Cardiac atrium fibroblast (primary cell): ENCODE data around the gene METTL26. TPM values are rescaled to one million over a fixed set of nuclear protein-coding genes. Genes with fewer than 3 reads are reported as not detected.

Source experiments
- total RNA-seq: library from RNA; depleted of rRNA; stranded (reverse); fragments of >200 nt; gene quantifications from 2 replicates; pipeline ENCODE4 v1.2.3, GENCODE V29; 2015

The METTL26 gene
- 119 and 170 TPM in 2 replicates for total RNA-seq

DNA sequence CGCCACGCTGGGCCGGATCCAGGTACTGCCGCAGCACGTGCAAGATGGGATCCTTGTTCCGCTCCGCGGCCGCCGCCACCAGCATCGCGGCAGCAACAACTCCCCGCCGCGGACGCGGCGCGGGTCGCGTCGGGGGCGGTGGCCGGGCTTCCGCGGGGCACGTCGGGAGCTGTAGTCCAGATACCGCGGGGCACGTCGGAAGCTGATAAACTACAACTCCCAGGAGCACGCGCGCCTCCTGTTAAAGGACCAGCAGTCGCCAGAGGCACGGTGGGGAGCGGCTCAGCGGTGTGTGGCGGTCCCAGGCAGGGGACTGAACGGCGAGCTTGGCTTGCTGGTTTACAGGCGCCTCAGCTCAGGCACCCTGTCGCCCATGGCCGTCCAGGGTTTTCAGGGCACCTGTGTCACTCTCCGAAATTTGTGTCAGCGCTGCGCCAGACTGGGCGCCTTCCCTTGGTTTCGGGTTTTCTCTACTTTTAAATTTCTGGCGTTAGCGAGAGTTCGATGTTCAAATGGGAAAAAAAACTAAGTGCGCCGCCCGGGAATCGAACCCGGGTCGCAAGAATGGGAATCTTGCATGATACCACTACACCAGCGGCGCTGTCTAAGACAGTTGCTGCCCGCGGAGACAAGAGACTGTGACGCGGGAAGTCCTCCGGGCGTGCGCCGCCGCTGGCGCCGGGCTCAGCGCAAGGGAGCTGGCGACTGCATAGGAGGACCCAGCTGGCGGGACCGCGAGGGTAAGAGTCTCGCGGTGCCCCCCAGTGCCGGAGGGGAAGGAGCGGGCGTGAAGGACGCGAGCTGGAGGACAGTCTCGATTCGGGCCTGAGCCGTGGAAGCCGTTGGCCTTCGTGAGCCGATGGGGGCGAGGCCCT is at the start of gene METTL26:
METTL26 (minus strand) TSS at position 100 of the 875 bp plus-strand sequence; CDS start at position 85, 15 bp downstream.

DNA sequence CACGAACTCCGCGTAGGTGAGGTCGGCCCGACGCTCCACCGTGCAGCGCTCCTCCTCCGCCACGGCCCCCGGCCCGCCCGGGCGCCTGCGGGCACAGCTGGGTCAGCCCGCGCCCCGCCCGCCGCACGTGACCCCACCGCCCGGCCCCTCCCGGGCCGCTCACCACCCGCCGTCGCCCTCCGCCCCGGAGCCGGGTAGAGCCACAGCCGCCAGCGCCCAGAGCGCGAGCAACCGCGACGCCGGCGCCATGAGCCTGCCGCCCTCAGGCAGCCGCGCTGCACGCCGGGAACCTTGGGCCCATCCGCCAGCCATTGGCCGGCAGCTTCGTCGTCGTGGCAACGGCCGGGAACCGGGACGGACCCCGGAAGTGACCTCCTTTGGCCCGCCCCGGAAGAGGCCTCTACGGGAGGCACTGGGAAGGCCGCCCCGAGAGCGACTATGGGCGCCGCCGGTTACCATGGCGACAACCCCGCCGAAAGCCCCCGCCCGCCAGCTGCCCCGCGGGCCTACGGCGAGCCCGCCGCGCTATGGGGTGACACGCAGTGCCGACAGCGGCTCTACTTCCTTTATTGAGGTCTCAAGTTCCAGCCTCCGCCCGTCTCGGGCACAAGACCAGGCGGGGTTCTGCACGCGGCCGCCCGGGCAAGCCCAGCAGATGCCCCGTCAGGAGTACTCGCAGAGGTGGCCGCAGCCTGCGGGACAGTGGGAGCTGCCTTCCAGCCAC is 48.1 kb upstream of the METTL26 start, which contains the start of gene JMJD8:
JMJD8 (minus strand) TSS at position 264 of the 724 bp plus-strand sequence; CDS start at position 249, 15 bp downstream.

GRCh38 chr16:679814-680624 is 43.9 kb upstream of the METTL26 start, which contains the start of gene STUB1:
TSS of gene STUB1 (plus strand) at chr16:680410. CDS start at chr16:680526, 116 bp downstream.

GRCh38 chr16:674968-675883 is 39.1 kb upstream of the METTL26 start, which contains the start of gene RHBDL1:
TSS of gene RHBDL1 (plus strand) at chr16:675671. CDS start at chr16:675791, 120 bp downstream.

DNA sequence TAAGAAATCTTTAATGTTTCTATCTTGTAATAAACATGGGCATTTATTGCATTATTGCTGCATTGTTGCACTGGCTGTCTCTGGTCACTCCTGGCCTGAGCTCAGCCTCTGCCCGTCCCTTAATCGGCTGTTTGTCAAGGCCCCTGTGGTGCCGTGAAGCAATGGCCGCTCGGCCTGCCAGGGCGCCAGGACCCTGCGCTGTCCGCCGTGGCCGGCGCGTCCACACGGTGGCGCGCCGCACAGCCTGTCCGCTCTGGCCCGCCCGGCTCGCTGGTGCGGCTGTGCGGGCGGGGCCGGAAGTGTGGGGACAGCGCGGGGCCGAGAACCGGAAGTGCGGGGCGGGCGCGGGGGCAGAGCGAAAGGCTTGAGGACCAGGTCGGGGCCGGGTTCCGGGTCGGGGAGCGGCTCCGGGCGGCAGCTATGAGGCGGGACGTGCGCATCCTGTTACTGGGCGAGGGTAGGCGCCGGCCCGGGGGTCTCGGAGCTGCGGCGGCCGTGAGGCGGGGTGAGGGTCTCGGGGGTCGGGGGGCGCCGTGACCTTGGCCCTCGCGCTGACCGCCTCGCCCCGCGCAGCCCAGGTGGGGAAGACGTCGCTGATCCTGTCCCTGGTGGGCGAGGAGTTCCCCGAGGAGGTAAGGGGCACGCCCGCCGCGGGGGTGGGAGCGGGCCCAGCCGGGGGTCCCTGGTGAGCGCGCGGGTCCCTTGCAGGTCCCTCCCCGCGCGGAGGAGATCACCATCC is 31.8 kb upstream of the METTL26 start, which contains the start of gene RHOT2:
RHOT2 (plus strand) TSS at position 353 of the 739 bp plus-strand sequence; CDS start at position 421, 68 bp downstream.

DNA sequence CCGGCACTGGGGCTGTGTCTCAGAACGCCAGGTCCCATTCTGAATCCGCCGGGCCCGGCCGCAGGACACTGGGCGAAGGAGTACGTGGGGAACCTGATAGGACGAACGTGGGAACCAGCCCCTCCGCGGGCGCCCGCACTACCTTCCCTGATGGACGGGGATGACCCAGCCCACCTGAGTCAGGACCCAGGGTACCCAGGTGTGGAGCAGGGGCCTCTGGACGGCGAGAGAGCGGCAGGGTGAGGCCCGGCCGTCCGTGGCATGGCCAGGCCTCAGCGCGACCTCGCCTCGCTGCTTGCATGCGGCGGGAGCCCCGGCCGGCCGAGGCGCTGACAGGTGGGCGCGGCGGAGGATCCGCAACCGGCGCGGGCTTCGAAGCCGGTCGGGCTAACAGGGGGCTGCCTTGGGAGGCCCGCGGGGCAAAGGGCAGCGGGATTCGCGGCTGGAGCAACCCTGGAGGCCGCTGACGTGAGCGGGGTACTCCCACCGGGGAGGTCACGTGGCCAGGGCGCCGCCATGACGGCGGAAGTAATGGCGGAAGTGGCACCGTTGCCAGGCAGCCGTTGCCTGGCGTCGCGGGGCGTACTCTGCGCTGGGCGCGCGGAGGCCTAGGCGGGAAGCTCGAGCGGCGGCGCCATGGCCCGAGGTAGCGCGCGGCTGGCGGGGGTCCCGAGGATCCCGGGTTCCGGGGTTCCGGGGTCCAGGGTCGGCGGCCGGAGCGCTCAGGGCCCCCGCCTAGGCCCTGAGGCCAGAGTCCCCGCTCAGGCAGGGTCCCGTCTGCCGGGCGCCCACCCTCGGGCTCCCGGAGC is 12.9 kb upstream of the METTL26 start, which contains the start of gene WDR90:
WDR90 (plus strand) TSS at position 585 of the 809 bp plus-strand sequence; CDS start at position 637, 52 bp downstream.

GRCh38 chr16:641326-642188 is 5.5 kb upstream of the METTL26 start, which contains the start of gene MCRIP2:
TSS of gene MCRIP2 (plus strand) at chr16:641828. CDS start at chr16:641992, 164 bp downstream.

GRCh38 chr16:630815-631405 is 5.2 kb downstream of the METTL26 start, which contains the start of gene WFIKKN1:
TSS of gene WFIKKN1 (plus strand) at chr16:630985. CDS start at chr16:631254, 269 bp downstream.

DNA sequence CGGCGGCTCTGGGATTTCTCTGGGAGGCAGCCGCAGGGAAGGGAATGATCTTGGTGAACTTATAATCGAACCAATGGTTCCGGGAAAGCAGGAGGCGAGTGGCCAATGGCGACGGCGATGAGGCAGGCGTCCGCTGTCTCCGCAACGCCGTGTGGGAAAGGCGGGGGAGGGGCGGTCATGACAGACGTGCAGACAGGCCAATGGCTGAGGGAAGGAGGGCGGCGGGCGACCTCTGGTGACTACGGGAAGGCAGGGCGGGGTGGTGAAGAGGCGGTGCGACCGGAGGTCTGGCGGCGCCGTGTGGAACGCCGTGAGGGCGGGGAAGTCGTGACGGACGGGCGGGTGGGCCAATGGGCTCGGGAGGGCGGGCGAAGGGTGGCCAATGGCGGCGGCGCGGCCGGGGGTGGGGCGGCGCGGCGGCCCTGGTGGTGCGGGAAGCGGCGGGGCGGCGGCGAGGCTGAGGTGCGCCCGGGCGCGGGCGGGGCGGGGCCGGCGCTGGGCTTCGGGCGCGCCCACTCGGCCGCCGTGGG is 46.4 kb downstream of the METTL26 start, which contains the start of gene RAB40C:
RAB40C (plus strand) TSS at position 409 of the 530 bp plus-strand sequence. CDS start 226 bp downstream, outside the sequence.

Other genes with a start within 250 kb of the METTL26 start
- 175 and 182 TPM in 2 replicates for gene NME4, start 239.1 kb downstream of the METTL26 start, total RNA-seq
- gene DECR2, start 234.4 kb downstream of the METTL26 start, total RNA-seq, result 9.6 and 16.8 TPM in 2 replicates
- gene RAB11FIP3, start 210.7 kb downstream of the METTL26 start, total RNA-seq, result 32.1 and 33.0 TPM in 2 replicates
- gene CAPN15, start 108.6 kb downstream of the METTL26 start, total RNA-seq, result 32.9 and 43.7 TPM in 2 replicates
- not detected in 2 replicates for gene PRR35, start 75.9 kb downstream of the METTL26 start, total RNA-seq
- 2.2 and 6.5 TPM in 2 replicates for gene NHLRC4, start 69.3 kb downstream of the METTL26 start, total RNA-seq
- 22.4 and 30.7 TPM in 2 replicates for gene PIGQ, start 66.3 kb downstream of the METTL26 start, total RNA-seq
- 11.6 and 18.6 TPM in 2 replicates for gene RAB40C, start 46.2 kb downstream of the METTL26 start, total RNA-seq
- gene WFIKKN1, start 5.3 kb downstream of the METTL26 start, total RNA-seq, result under 0.01 TPM in 1 of 2 replicates, not detected in the other
- 28.2 and 41.8 TPM in 2 replicates for gene MCRIP2, start 5.5 kb upstream of the METTL26 start, total RNA-seq
- gene WDR90, start 13.1 kb upstream of the METTL26 start, total RNA-seq, result 9.2 and 12.6 TPM in 2 replicates
- gene RHOT2, start 31.8 kb upstream of the METTL26 start, total RNA-seq, result 48.6 and 67.3 TPM in 2 replicates
- 2.9 TPM in 1 of 2 replicates, not detected in the other for gene RHBDL1, start 39.4 kb upstream of the METTL26 start, total RNA-seq
- 147 and 190 TPM in 2 replicates for gene STUB1, start 44.1 kb upstream of the METTL26 start, total RNA-seq
- gene JMJD8, start 48.0 kb upstream of the METTL26 start, total RNA-seq, result 43.3 and 83.1 TPM in 2 replicates
- 9.7 and 12.8 TPM in 2 replicates for gene WDR24, start 54.1 kb upstream of the METTL26 start, total RNA-seq
- gene FBXL16, start 69.5 kb upstream of the METTL26 start, total RNA-seq, result 1.9 and 2.9 TPM in 2 replicates
- 84.7 and 120 TPM in 2 replicates for gene METRN, start 78.8 kb upstream of the METTL26 start, total RNA-seq
- gene ANTKMT, start 84.8 kb upstream of the METTL26 start, total RNA-seq, result 13.4 and 19.0 TPM in 2 replicates
- gene CCDC78, start 90.1 kb upstream of the METTL26 start, total RNA-seq, result 1.6 and 4.5 TPM in 2 replicates
- 4.0 and 25.1 TPM in 2 replicates for gene HAGHL, start 90.8 kb upstream of the METTL26 start, total RNA-seq
- 16.8 and 31.4 TPM in 2 replicates for gene CIAO3, start 104.7 kb upstream of the METTL26 start, total RNA-seq
- not detected in 2 replicates for gene MSLN, start 124.4 kb upstream of the METTL26 start, total RNA-seq
- 20.0 and 33.5 TPM in 2 replicates for gene RPUSD1, start 152.1 kb upstream of the METTL26 start, total RNA-seq
- 16.6 and 22.0 TPM in 2 replicates for gene CHTF18, start 152.3 kb upstream of the METTL26 start, total RNA-seq
- not detected in 2 replicates for gene GNG13, start 164.4 kb upstream of the METTL26 start, total RNA-seq